DOHH2 (cell line): ENCODE results near the gene MFAP3L.

ENCODE experiments used
- EZH2phosphoT487 ChIP-seq: fragments of 200-600 bp; sonication (generic); IDR thresholded peaks from 2 replicates; pipeline ENCODE4 v1.6.1; 2017; ENCODE audit warnings: borderline replicate concordance, mild to moderate bottlenecking, antibody characterized with exemption, low read length, moderate library complexity, mixed read lengths
- TF ChIP-seq, protein P1 (sequence below): fragments of 200-600 bp; sonication (generic); IDR thresholded peaks from one replicate; pipeline ENCODE4 v1.5.1; 2014; ENCODE audit warnings: antibody characterized with exemption, mild to moderate bottlenecking, low read depth, low read length; ENCODE audit not compliant: poor library complexity, severe bottlenecking

DNA sequence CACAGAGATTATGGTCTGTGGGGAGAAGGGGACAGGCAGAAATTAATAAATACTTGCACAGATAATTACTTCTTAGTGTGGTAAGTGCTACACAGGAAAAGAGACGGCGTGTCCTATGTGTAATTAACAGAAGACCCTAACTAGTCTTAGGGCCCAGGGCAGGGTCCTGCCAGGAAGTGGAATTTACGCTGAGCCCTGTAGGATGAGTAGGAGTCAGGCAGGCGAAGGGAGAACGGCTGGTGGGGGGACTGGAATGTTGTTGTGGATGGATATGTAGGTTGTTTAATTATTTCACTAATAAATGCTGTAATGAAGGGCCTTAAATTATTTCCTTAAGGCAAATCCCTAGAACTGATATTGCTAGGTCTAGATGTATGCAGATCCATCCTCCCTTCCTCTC is 26.7 kb upstream of the MFAP3L start:
- TF ChIP-seq, protein P1, sequence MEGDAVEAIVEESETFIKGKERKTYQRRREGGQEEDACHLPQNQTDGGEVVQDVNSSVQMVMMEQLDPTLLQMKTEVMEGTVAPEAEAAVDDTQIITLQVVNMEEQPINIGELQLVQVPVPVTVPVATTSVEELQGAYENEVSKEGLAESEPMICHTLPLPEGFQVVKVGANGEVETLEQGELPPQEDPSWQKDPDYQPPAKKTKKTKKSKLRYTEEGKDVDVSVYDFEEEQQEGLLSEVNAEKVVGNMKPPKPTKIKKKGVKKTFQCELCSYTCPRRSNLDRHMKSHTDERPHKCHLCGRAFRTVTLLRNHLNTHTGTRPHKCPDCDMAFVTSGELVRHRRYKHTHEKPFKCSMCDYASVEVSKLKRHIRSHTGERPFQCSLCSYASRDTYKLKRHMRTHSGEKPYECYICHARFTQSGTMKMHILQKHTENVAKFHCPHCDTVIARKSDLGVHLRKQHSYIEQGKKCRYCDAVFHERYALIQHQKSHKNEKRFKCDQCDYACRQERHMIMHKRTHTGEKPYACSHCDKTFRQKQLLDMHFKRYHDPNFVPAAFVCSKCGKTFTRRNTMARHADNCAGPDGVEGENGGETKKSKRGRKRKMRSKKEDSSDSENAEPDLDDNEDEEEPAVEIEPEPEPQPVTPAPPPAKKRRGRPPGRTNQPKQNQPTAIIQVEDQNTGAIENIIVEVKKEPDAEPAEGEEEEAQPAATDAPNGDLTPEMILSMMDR: no peak
- no peak for TF ChIP-seq EZH2phosphoT487
